ENCODE data around the gene ARMH1.
A peak's percentile ranks its signal among the peaks of the same experiment; 100 is the strongest.

The ARMH1 gene

DNA sequence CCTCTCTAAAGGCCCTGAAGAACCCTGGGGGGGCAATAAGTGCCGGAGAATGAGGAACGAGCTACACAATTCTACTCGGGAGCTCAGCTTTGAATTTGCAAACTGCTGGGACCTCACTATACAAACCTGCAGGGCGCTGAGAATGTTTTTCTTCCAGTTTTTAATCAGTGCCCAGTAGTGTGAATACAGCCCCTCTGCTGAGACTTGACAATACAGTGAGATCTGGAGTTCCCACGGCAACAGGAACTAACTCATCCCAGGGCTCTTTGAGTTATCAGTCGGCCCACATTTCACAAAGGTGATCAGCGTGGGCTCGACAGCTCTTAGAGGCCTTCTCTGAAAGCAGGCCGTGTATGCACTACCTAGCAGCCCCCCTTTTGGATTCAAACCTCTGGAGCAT is 41.9 kb upstream of the ARMH1 start:
- 0 out of 2 replicates have a peak, but pooled peaks cover 4% of the 10 kb centered on the region for H4K20me1 ChIP-seq (ENCODE audit: control insufficient read depth, insufficient read depth, low read depth, low read length)
- peaks cover 35% of the 10 kb centered on the region for H3K79me2 ChIP-seq (ENCODE audit: control insufficient read depth, low read length)
- H3K4me2 ChIP-seq (ENCODE audit: low read length), result peak overlapping the region; percentile 59
- H3K4me3 ChIP-seq (ENCODE audit: low read length), result peak overlapping the region; percentile 78
- no peaks in the 10 kb centered on the region for H3K9me3 ChIP-seq (ENCODE audit: control insufficient read depth, insufficient read depth, low read length)
- H3K4me1 ChIP-seq (ENCODE audit: control insufficient read depth, low read length), result peaks cover 26% of the 10 kb centered on the region
- no peaks in the 10 kb centered on the region for H3F3A ChIP-seq (ENCODE audit: control insufficient read depth, insufficient read depth)
- peaks cover 53% of the 10 kb centered on the region for H3K36me3 ChIP-seq (ENCODE audit: control insufficient read depth, low read length)
- H3K27ac ChIP-seq (ENCODE audit: low read depth, low read length), result peak overlapping the region; percentile 73
- H3K27me3 ChIP-seq (ENCODE audit: control insufficient read depth, low read length), result no peaks in the 10 kb centered on the region
- H3K9me2 ChIP-seq (replicated peaks; ENCODE audit: control insufficient read depth, low read length), result no peaks in the 10 kb centered on the region
- TF ChIP-seq EZH2phosphoT487 (IDR thresholded peaks at IDR 0.05; ENCODE audit: borderline replicate concordance, low read length), result no peak

DNA sequence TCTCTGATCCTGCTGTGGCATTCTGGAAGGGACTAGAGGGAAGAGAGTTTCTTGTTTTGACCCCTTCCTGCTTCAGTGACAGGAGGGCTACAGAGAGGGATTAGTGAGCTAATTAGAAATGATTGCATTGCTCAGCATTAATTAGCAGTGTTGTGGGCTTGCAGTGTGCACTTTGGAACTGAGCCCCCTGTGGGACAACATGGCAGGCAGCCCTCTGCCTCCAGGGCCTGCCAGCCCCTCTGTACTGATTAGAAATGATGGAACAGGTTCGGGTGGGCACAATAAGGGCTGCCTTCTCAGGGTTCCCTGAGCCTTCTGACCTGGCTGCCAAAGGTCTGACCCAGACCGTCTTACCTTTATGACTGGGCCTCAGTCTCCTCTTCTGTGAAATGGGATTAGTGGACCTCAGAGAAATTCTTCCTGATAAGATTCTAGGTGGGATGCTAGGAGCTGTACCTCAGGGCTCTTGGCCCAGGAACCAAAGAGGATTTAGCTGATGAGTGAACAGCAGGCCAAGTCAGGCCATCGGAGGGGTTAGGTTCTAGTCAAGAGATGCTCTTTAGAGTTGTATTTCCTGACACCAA is 39.8 kb upstream of the ARMH1 start:
- peaks cover 26% of the 10 kb centered on the region for H3K4me1 ChIP-seq (ENCODE audit: control insufficient read depth, low read length)
- H3K36me3 ChIP-seq (ENCODE audit: control insufficient read depth, low read length), result peaks cover 72% of the 10 kb centered on the region
- H3K27ac ChIP-seq (ENCODE audit: low read depth, low read length), result no peak overlapping the region
- no peak for TF ChIP-seq EZH2phosphoT487 (IDR thresholded peaks at IDR 0.05; ENCODE audit: borderline replicate concordance, low read length)
- TF ChIP-seq, protein P1, sequence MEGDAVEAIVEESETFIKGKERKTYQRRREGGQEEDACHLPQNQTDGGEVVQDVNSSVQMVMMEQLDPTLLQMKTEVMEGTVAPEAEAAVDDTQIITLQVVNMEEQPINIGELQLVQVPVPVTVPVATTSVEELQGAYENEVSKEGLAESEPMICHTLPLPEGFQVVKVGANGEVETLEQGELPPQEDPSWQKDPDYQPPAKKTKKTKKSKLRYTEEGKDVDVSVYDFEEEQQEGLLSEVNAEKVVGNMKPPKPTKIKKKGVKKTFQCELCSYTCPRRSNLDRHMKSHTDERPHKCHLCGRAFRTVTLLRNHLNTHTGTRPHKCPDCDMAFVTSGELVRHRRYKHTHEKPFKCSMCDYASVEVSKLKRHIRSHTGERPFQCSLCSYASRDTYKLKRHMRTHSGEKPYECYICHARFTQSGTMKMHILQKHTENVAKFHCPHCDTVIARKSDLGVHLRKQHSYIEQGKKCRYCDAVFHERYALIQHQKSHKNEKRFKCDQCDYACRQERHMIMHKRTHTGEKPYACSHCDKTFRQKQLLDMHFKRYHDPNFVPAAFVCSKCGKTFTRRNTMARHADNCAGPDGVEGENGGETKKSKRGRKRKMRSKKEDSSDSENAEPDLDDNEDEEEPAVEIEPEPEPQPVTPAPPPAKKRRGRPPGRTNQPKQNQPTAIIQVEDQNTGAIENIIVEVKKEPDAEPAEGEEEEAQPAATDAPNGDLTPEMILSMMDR (IDR thresholded peaks at IDR 0.05; ENCODE audit: low read depth, low read length, poor library complexity, severe bottlenecking), result no peak
- H3K27me3 ChIP-seq (ENCODE audit: control insufficient read depth, low read length), result no peaks in the 10 kb centered on the region
- H4K20me1 ChIP-seq (ENCODE audit: control insufficient read depth, insufficient read depth, low read depth, low read length), result 0 out of 2 replicates have a peak, but pooled peaks cover 4% of the 10 kb centered on the region
- H3K4me3 ChIP-seq (ENCODE audit: low read length), result no peak overlapping the region
- peaks cover 35% of the 10 kb centered on the region for H3K79me2 ChIP-seq (ENCODE audit: control insufficient read depth, low read length)
- H3F3A ChIP-seq (ENCODE audit: control insufficient read depth, insufficient read depth), result no peaks in the 10 kb centered on the region
- no peaks in the 10 kb centered on the region for H3K9me3 ChIP-seq (ENCODE audit: control insufficient read depth, insufficient read depth, low read length)
- no peak overlapping the region for H3K4me2 ChIP-seq (ENCODE audit: low read length)
- H3K9me2 ChIP-seq (replicated peaks; ENCODE audit: control insufficient read depth, low read length), result no peaks in the 10 kb centered on the region

DNA sequence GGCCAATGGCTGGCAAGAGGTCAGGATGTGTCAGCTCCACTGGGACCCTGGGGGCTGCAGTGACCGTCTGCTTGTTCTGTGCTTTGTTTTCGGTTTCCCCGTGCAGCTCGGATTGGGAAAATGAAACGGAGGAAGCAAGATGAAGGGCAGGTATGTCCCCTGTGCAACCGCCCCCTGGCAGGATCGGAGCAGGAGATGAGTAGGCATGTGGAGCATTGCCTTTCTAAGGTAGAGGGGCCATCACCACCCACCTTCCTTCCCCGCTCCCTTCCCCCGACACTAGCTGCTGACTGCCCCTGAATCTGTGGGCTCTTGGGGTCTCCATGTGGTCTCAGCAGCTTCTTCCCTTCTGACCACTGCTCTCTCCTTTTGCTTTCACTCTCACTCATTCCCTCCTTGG is 39.1 kb upstream of the ARMH1 start:
- H3K9me3 ChIP-seq (ENCODE audit: control insufficient read depth, insufficient read depth, low read length), result no peaks in the 10 kb centered on the region
- H3K9me2 ChIP-seq (replicated peaks; ENCODE audit: control insufficient read depth, low read length), result no peaks in the 10 kb centered on the region
- peaks cover 76% of the 10 kb centered on the region for H3K36me3 ChIP-seq (ENCODE audit: control insufficient read depth, low read length)
- H3K27ac ChIP-seq (ENCODE audit: low read depth, low read length), result no peak overlapping the region
- no peaks in the 10 kb centered on the region for H3K27me3 ChIP-seq (ENCODE audit: control insufficient read depth, low read length)
- peaks cover 26% of the 10 kb centered on the region for H3K4me1 ChIP-seq (ENCODE audit: control insufficient read depth, low read length)
- no peak overlapping the region for H3K4me2 ChIP-seq (ENCODE audit: low read length)
- no peaks in the 10 kb centered on the region for H3F3A ChIP-seq (ENCODE audit: control insufficient read depth, insufficient read depth)
- no peak overlapping the region for H3K4me3 ChIP-seq (ENCODE audit: low read length)
- TF ChIP-seq, protein P1 (IDR thresholded peaks at IDR 0.05; ENCODE audit: low read depth, low read length, poor library complexity, severe bottlenecking), result no peak
- TF ChIP-seq EZH2phosphoT487 (IDR thresholded peaks at IDR 0.05; ENCODE audit: borderline replicate concordance, low read length), result no peak
- H4K20me1 ChIP-seq (ENCODE audit: control insufficient read depth, insufficient read depth, low read depth, low read length), result 0 out of 2 replicates have a peak, but pooled peaks cover 4% of the 10 kb centered on the region
- H3K79me2 ChIP-seq (ENCODE audit: control insufficient read depth, low read length), result peaks cover 35% of the 10 kb centered on the region

DNA sequence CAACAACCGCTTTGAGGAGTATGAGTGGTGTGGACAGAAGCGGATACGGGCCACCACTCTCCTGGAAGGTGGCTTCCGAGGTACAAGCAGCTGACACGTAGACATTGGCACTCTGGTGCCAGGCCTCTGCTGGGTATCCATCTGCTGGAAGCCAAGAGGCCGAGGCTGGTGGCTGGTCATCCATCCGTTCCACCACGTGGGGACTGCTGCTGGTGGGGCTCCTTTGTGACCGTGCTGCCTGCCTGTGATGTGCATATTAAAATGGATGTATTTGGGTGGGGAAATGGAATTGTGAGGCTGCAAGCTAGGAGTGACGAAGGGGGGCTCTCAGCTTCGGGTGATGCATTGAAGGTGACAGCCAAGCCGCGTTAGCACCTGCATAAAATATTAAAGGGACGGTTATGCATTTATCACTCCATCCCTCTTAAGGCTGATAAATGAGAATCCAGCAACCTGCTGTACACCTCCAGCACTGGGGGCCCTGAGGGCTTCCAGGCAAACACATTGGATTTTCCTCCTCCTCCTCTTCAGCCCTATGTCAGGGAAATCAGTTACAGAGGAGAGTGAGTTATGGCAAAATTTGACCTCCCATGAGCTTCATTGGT is 38.3 kb upstream of the ARMH1 start:
- no peak overlapping the region for H3K4me2 ChIP-seq (ENCODE audit: low read length)

More for the DNA sequence above, 38.3 kb upstream of the ARMH1 start:
- Histone ChIP-seq H3K4me1 (ENCODE audit: control insufficient read depth, low read length) (peaks cover 21% of the 10 kb centered on the region), H3K27ac (ENCODE audit: low read depth, low read length) (no peak overlapping the region), H3K79me2 (ENCODE audit: control insufficient read depth, low read length) (peaks cover 35% of the 10 kb centered on the region), H3K9me2 (replicated peaks; ENCODE audit: control insufficient read depth, low read length) (no peaks in the 10 kb centered on the region), H3K27me3 (ENCODE audit: control insufficient read depth, low read length) (no peaks in the 10 kb centered on the region), H3K4me3 (ENCODE audit: low read length) (no peak overlapping the region), H4K20me1 (ENCODE audit: control insufficient read depth, insufficient read depth, low read depth, low read length) (0 out of 2 replicates have a peak, but pooled peaks cover 4% of the 10 kb centered on the region), H3K36me3 (ENCODE audit: control insufficient read depth, low read length) (peaks cover 84% of the 10 kb centered on the region), H3K9me3 (ENCODE audit: control insufficient read depth, insufficient read depth, low read length) (no peaks in the 10 kb centered on the region), H3F3A (ENCODE audit: control insufficient read depth, insufficient read depth) (no peaks in the 10 kb centered on the region)
- TF ChIP-seq, protein P1 (IDR thresholded peaks at IDR 0.05; ENCODE audit: low read depth, low read length, poor library complexity, severe bottlenecking), result no peak
- TF ChIP-seq EZH2phosphoT487 (IDR thresholded peaks at IDR 0.05; ENCODE audit: borderline replicate concordance, low read length), result no peak

Data from DOHH2 (cell line).